GM04503 (cell line): ENCODE results near the gene ITGAX.

ENCODE experiments used
- DNase-seq: peaks from one replicate; pipeline ENCODE4 v3.0.0-alpha.2; 2012; ENCODE audit warnings: low read depth

ITGAX gene

DNA sequence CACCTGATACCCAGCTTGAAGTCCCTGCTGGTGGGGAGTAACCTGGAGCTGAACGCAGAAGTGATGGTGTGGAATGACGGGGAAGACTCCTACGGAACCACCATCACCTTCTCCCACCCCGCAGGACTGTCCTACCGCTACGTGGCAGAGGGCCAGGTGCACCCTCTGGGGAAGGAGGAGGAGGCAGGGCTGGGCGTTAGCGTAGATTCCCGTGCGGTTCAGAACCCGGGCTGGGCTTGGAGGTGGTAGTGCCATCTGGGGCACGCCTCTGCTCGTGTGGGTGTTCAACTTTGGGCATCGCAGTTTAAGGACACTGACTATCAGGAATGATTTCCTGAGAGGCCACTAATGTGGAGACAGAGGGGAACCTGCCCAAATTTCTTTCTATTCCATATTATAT lies 18.3 kb downstream of the ITGAX start:
- no peak for DNase-seq

DNA sequence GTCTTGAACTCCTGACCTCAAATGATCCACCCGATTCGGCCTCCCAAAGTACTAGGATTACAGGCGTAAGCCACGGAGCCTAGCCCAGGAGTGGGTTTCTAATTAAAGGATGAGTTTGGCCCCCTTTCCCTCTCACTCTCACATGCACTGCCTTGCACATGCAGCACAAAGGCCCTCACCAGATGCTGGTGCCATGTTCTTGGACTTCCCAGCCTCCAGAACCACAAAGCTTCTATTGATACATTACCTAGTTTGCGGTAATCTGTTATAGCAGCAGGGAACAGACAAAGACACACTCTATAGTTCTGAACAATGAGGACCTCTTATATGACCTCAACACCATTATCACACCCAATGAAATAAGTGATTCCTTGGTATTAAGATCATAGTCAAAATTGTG lies 20.3 kb downstream of the ITGAX start:
- no peak for DNase-seq

DNA sequence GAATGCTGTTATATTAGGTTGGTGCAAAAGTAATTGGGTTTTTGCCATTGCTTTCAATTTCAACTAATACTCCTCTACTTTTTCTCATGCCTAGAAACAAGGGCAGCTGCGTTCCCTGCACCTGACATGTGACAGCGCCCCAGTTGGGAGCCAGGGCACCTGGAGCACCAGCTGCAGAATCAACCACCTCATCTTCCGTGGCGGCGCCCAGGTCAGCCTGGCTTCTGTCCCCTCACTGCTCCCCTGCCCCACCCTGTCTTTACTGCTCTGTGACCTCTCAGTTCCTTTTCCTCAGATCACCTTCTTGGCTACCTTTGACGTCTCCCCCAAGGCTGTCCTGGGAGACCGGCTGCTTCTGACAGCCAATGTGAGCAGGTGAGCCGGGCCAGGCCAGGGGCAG lies 21.7 kb downstream of the ITGAX start:
- DNase-seq: no peak

DNA sequence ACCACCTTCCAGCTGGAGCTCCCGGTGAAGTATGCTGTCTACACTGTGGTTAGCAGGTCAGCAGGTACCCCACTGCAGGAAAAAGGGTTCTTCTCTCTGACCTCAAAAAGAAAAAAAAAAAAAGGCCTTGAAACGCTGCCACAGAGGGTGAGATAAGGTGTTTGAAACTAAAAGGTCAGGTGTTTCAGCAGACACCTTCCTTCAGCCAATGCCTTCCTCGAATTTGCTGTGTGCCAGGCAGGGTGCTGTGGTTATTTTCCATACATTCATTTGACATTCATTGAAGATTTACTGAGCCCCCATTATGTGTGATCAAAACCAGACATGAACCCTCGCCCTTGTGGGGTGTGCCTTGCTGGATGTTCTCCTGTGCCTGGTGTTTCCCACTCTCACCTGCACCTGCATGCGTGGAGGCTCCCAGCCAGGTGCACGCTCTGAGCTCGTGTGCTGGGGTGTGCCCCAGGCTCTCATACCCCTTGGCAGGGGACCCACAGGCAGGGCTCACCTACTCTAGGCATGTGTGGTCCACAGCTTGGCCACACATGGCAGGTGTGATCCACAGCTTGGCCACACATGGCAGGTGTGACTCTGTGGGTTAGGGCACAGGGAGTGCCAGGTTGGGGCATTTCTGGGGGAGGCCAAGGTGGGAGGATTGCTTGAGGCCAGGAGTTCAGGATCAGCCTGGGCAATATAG lies 22.4 kb downstream of the ITGAX start:
- DNase-seq: no peak

DNA sequence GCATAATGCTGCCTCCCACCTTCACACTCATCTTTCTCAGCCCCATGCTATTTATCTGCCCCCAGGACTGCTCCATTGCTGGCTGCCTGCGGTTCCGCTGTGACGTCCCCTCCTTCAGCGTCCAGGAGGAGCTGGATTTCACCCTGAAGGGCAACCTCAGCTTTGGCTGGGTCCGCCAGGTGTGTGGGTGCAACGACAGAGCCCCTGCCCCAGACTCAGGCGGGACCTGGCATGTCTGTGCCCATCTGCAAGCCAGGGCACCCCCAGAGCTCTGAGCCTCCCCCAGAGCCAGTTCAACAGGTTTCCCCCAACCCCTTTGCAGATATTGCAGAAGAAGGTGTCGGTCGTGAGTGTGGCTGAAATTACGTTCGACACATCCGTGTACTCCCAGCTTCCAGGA lies 25.2 kb downstream of the ITGAX start:
- DNase-seq: no peak

DNA sequence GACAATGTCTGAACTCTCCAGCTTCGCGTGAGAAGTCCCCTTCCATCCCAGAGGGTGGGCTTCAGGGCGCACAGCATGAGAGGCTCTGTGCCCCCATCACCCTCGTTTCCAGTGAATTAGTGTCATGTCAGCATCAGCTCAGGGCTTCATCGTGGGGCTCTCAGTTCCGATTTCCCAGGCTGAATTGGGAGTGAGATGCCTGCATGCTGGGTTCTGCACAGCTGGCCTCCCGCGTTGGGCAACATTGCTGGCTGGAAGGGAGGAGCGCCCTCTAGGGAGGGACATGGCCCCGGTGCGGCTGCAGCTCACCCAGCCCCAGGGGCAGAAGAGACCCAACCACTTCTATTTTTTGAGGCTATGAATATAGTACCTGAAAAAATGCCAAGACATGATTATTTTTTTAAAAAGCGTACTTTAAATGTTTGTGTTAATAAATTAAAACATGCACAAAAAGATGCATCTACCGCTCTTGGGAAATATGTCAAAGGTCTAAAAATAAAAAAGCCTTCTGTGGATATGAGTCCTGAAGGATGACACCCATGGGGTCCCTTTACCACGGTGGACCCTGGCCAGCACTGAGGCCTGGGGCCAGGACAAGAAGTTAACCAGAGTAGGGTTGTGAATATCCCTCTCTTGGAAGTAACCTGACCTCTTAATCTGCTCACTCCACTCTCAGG lies 27.6 kb downstream of the ITGAX start:
- DNase-seq: no peak

DNA sequence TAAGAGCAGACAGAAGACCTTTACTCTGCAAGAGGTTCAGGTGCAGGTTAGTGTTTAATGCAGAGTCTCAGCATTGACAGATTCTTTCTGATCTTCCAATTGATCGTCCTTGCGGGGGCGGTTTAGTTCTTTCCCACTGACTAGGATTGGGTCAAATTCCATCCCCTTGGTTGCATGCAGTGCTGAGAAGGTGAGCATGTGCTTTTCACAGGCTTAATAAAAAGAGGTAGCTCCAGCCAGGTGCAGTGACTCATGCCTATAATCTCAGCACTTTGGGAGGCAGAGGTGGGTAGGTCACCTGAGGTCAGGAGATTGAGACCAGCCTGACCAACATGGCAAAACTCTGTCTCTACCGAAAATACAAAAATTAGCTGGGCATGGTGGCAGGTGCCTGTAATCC lies 30.7 kb downstream of the ITGAX start:
- DNase-seq: no peak

DNA sequence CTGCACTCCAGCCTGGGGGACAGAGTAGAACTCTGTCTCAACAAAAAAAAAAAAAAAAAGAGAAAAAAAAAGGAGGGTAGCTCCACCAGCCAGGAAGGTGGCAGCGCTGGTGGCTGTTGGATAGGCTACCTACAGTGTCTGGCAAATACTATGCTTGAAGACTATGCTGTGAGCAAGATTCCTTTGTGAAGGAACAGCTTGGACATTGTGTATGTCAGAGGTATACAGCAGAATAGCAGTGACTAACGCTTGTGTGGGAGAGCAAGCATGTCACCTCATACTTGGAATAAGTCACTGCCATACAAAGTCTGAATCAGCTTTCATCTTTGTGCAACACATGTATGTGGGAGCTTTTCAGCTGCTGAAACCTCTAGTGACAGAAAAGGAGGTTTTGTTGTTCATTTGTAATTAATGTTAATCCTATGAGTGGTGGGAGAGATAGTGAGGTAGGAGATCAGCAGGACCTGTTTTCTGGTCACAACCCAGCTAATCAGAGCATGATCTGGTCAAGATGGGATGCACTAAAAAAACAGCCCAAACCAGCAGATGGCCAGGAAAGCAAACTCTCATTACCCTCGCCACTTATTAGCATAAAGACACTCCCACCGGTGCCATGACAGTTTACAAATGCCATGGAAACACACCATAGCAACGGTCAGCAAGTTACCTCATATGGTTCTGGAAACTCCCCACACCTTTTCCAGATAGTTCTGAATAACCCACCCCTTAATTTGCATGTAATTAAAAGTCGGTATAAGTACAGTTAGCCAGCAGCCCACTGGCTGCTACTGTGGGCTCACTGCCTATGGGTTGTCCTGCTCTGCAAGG lies 31.4 kb downstream of the ITGAX start:
- no peak for DNase-seq

DNA sequence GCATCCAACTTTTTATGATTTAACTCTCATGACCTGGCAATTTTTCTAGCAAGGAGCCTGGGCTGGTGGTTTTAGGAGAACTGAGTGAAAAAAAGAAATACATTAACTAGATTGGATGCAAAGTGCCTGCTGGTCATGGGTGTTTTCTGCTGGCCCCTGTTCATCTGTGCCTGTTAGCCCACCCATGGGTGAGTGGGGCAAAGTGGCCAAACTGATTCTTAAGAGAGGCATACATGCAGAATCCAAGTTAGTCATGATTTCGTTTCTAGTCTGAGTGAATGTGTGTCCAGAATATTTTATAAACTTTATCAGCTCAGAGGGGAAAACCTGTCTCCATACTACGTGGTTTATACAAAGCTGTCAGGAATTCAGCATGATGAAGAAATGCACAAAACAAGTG lies 33.6 kb downstream of the ITGAX start:
- no peak for DNase-seq

DNA sequence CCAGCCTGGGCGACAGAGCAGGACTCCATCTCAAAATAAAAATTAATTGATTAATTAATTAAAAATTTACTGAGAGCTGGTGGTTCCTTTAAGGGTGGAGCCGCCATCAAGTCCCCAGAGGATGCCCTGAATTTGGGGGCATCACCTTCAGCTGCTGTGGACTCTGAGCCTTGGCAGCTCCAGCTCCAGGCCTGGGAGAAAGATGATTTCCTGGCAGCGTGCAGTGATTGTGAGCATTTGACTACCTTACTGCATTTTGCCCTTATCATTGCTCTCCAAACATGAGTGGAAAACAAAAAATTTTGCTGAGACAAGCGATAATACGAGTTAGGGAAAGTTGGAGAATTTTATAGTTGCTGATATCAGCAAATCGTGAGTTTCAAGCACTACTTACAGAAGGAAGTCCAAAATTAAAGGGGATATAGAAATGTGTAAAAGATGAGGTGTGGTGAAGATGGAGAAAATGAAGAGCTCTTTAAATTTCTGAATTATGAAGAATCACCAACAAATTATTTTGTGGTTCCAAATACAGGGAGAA lies 35.6 kb downstream of the ITGAX start:
- no peak for DNase-seq

DNA sequence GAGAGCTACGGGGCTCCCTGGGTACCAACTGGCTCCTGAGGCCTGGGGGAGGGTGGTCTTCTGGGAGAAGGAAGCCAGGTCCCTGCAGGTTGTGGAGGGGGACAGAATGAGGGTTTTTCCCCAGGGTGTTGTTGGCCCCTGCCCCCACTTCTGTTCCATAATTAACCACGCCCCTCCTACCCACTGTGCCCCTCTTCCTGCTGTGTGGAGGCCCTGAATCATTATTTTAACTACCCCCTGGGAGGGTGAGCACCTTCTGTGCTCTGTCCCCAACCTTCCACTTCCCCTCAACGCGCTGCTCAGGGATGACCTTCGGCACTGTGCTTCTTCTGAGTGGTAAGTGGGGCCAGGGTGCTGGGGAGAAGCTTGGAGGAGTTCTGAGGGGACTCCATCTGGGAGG lies 38.1 kb downstream of the ITGAX start, which contains the start of gene ITGAD:
ITGAD (plus strand) TSS at position 280 of the 400 bp plus-strand sequence; CDS start at position 306, 26 bp downstream.
- no peak for DNase-seq

DNA sequence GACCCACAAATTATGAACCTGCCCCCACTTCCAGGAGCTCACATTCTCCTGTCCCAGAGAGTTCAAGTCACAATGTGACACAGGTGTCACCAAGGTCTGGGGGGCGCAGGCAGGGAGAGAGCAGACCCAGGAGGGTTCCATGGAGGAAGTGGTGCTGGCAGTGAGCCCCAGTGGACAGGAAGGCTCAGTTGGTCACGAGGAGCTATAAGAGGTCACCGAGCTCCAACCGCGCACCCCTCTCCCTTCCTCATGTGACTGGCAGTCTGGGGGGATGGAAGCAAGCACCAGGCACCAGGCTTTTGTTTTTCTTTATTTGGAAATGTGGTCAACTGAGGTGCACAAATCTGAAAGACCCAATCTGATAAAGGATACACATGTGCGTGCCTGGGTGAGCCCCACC lies 40.7 kb downstream of the ITGAX start:
- DNase-seq: no peak

DNA sequence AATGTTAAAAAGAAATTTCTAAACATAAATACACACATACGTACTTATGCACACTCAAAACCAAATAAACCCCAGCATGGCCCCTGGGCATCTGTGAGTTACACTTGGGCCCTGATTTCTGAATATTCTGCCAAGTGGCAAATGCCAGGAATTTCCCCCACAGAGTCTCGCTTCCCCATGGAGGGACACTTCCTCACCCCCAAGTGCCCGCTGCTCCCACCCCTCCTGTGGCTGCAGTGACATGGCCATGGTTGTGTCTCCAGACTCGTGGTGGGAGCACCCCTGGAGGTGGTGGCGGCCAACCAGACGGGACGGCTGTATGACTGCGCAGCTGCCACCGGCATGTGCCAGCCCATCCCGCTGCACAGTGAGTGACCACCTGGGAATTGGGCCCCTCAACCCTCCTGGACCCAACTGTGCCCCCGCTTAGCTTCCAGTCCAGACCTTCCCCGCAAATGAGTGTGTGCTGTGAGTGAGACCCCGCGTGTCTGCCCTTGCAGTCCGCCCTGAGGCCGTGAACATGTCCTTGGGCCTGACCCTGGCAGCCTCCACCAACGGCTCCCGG lies 42.2 kb downstream of the ITGAX start:
- no peak for DNase-seq

DNA sequence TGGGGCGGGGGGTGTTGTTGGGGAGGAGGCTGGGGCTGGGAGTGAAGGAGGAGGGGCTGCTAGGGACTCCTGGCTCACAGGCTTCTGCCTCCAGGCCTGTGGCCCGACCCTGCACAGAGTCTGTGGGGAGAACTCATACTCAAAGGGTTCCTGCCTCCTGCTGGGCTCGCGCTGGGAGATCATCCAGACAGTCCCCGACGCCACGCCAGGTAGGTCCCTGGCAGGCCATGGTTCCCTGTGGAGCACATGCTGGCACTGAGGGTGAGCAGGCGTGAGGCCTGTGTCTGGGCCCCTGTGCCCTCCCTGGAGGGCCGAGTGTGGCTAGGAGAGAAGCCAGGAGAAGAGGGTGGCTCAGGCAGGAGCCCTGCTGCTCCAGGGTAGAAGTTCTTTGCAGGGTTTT lies 42.7 kb downstream of the ITGAX start:
- DNase-seq: no peak

DNA sequence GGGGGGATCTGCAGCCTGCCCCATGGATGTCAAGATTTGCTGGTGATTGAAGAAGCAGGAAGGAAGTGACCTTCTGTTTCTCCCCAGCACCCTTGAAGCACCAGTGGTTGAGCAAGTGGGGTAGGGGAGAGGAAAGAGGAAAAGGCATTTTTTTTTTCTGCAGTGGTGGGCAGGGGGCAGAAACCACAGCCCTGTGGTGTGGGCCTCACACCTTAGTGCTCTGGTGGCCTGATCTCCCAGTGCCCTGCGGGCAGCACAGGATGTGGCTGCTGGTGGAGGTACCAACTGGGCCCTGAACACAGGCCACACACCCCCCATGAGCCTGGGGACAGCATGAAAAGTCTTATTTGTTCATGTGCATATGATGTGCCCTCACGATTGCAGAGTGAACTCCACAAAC lies 45.2 kb downstream of the ITGAX start:
- no peak for DNase-seq

DNA sequence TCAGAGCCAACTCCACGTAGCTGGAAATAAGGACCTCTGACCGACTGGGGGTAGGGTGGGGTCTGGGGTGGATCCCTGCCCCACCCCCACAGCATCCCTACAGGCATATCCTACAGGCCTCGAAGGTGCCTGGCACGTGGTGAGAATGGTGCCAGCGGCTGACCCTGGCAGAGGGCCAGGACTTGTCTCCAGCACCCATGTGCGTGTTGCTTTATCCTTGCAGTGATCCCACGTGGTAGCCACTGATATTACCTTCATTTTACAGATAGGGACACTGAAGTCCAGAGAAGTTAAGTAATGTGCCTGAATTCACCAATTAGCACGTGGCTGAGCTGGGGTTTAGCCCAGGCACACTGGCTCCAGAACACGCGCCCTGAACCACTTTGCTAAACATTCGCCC lies 46.5 kb downstream of the ITGAX start:
- DNase-seq: no peak

DNA sequence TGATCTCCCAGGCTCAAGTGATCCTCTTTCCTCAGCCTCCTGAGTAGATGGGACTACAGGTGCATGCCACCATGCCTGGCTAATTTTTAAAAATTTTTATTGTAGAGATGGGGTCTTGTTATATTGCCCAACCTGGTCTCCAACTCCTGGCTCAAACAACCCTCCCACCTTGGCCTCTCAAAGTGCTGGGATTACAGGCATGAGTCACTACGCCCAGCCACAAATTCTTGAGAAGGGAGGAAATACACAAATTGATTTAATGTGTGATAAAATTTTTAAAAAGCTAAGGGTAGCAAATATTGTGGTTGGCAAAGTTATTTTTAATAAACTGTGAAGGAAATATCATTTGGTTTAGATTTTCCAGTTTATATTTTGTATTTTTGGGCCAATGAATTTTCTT lies 47.7 kb downstream of the ITGAX start:
- no peak for DNase-seq

DNA sequence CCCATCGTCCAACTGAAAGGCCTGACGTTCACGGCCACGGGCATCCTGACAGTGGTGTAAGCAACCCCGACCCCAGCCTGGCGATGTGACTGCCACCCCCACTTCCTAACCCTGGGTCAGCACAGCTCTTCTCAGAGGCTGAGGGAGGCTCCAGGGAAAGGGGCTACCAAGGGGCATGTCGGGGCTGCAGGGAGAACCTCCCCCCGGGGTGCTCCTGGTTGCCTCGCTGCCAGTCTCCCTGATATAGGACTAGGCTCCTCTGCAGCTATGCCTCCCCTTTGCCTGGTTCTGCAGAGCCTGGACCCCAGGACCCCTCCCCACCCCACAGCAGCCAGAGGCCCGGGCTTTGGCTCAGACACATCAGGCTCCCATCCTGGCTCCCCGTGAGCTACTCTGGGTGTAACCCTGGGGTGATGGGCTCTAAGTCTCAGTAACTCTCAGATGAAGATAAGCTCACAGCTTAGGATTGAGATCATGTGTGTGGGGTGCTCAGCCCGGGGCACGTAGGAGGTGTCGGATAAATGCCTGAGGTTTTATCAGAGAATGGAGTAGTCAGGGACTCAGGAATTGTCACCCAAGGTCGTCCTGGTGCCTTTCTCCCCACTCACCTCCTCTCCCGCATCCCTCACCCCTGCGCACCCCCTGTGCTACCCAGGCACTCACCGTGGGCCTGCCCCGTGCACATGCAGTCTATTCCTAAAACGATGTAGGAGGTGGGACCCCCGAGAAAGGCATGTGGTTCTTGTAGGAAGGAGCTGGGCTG lies 48.8 kb downstream of the ITGAX start:
- no peak for DNase-seq

DNA sequence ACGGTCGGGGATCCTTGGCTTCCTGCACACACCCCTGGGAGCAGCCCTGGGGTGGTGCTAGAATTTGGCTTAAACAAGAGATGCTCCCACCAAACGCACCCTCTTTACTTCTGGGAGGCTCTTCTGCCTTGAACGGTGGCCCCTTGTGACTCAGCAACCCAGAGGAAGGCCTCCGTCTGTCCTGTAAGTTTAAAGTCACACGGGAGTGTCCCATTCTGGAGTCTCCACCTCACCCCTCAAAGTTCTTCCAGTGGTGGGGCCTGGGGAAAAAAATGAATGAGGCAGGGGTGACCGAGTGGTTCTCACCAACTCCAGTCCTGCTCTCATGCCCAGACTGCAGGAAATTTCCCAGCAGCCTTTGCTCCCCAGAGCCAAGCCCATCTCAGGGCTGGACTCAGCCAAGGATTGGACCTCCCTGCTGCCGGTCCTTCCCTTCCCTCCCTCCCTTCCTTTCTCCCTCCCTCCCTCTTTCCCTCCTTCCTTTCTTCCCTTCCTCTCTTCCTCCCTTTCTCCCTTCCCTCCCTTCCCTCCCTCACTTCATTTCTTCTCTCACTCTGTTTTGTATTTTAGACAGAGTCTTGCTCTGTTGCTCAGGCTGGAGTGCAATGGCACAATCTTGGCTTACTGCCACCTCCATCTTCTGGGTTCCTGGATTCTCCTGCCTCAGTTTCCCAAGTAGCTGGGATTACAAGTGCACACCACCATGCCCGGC lies 49.5 kb downstream of the ITGAX start:
- no peak for DNase-seq

DNA sequence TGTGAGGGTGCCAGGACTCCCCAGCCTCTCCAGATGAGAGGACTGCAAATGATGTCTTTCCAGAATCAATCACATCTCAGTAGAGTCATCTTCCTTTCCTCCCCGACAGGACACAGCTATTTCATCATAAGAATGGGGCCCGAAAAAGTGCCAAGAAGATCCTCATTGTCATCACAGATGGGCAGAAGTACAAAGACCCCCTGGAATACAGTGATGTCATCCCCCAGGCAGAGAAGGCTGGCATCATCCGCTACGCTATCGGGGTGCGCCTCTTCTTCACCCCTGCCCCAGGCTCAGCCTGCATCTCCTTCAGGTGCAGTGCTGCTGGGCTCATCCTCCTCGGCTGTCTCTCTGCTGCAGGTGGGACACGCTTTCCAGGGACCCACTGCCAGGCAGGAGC lies 52.4 kb downstream of the ITGAX start:
- no peak for DNase-seq

DNA sequence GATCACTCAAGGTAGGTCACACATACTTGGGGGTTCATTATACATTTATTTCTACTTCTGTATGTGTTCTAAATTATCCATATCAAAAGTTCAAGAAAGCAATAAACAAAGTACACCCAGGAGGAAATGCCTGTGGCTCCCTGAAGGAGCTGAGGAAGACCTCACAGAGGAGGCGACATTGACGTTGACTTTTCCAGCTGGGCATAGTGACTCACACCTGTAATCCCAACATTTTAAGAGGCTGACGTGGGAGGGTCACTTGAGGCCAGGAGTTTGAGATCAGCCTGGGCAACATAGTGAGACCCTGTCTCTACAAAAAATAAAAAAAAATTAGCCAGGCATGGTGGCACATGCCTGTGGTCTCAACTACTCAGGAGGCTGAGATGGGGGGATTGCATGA lies 54.5 kb downstream of the ITGAX start:
- DNase-seq: no peak
